HEK293T (cell line): Measurements from ENCODE around the gene LUC7L.

ENCODE experiments used
- CTBP1 ChIP-seq: fragments of 450-650 bp; IDR thresholded peaks from 2 replicates; pipeline ENCODE4 v1.6.1; 2016; ENCODE audit warnings: borderline replicate concordance
- FOXA1 ChIP-seq: fragments of 450-650 bp; IDR thresholded peaks from 2 replicates; pipeline ENCODE4 v1.6.1; 2016; ENCODE audit warnings: mild to moderate bottlenecking
- LEF1 ChIP-seq: fragments of 450-650 bp; IDR thresholded peaks from 2 replicates; pipeline ENCODE4 v1.6.1; 2017; ENCODE audit warnings: mild to moderate bottlenecking, borderline replicate concordance
- SUZ12 ChIP-seq: fragments of 450-650 bp; IDR thresholded peaks from 2 replicates; pipeline ENCODE4 v1.6.1; 2016; ENCODE audit warnings: mild to moderate bottlenecking
- ZNF384 ChIP-seq: fragments of 450-650 bp; IDR thresholded peaks from 2 replicates; pipeline ENCODE4 v1.6.1; 2016

DNA sequence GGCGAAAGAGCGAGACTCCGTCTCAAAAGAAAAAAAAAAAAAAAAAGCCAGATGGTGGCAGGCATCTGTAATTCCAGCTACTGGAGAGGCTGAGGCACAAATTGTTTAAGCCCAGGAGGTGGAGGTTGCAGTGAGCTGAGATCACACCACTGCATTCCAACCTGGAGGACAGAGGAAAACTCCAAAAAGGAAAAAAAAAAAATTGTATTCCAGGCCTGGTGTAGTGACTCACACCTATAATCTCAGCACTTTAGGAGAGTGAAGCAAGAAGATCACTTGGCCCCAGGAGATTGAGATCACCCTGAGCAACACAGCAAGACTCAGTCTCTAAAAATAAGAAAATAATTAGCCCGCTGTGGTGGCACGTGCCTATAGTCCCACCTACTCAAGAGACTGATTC, 28.9 kb downstream of the LUC7L start:
- TF ChIP-seq FOXA1 (no peak), ZNF384 (no peak), CTBP1 (no peak), LEF1 (no peak), SUZ12 (no peak)
